ENCODE results near the gene S1PR2.

The S1PR2 gene

DNA sequence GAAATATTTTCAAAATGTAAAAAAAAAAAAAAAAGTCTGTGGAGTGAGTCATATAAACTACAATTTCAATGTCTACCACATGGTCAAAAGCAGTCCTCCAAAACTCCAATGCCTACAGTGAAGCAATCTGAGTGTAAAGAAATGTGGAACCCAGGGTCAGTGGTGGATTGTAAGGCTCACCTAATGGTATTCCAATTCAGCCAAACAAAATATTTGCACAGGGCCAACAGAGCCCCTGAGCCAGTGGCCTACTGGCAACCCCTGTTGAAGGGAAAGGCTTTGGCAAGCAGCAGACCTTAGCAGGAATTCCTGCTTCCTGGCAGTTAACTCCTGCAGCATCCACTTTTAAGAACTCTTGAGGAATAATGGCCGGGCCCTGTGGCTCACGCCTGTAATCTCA, 39.8 kb downstream of the S1PR2 start:
- no peak overlapping the region for H3K4me3 ChIP-seq (ENCODE audit: low read depth, low read length)
- TF ChIP-seq, protein P1, sequence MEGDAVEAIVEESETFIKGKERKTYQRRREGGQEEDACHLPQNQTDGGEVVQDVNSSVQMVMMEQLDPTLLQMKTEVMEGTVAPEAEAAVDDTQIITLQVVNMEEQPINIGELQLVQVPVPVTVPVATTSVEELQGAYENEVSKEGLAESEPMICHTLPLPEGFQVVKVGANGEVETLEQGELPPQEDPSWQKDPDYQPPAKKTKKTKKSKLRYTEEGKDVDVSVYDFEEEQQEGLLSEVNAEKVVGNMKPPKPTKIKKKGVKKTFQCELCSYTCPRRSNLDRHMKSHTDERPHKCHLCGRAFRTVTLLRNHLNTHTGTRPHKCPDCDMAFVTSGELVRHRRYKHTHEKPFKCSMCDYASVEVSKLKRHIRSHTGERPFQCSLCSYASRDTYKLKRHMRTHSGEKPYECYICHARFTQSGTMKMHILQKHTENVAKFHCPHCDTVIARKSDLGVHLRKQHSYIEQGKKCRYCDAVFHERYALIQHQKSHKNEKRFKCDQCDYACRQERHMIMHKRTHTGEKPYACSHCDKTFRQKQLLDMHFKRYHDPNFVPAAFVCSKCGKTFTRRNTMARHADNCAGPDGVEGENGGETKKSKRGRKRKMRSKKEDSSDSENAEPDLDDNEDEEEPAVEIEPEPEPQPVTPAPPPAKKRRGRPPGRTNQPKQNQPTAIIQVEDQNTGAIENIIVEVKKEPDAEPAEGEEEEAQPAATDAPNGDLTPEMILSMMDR (IDR thresholded peaks at IDR 0.05; ENCODE audit: low read depth, low read length, missing control alignments), result no peak
- no peak for DNase-seq (ENCODE audit: low read depth)

DNA sequence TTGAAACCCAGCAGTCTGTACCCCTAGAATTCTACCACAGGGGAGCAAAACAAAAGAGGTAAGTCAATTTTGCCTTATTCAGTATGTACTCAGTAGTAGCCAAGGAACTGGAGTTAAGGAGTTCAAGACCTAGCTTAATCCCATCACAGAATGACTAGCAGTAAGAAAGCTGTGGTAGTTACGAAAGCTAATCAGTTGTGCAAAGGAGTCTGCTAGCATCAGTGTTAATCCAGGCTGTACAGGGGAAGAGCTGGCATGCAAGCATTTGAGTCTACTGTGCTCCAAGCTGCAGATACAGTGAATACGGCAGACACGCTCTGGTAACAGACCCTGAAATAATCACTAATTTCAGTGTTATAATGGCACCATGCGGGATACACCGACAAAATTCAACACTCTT, 41.1 kb downstream of the S1PR2 start:
- H3K4me3 ChIP-seq (ENCODE audit: low read depth, low read length), result no peak overlapping the region
- DNase-seq (ENCODE audit: low read depth), result no peak
- TF ChIP-seq, protein P1 (IDR thresholded peaks at IDR 0.05; ENCODE audit: low read depth, low read length, missing control alignments), result no peak

DNA sequence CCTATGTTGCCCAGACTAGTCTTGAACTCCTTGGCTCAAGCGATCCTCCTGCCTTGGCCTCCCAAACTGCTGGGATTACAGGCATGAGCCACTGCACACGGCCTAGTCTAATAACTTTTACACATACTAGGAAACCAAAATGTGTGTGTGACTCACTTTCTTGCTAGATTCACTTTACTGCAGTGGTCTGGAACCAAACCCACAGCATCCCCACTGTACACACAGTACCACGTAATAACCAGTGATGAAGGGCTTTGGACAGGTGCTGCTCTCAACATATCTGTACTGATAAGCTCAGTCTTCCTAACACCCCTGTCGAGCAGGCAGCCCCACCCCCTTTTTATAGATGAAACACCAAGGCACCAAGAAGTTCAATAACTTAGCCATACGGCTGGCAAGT, 41.5 kb downstream of the S1PR2 start:
- H3K4me3 ChIP-seq (ENCODE audit: low read depth, low read length), result no peak overlapping the region
- TF ChIP-seq, protein P1 (IDR thresholded peaks at IDR 0.05; ENCODE audit: low read depth, low read length, missing control alignments), result no peak
- DNase-seq (ENCODE audit: low read depth), result no peak

DNA sequence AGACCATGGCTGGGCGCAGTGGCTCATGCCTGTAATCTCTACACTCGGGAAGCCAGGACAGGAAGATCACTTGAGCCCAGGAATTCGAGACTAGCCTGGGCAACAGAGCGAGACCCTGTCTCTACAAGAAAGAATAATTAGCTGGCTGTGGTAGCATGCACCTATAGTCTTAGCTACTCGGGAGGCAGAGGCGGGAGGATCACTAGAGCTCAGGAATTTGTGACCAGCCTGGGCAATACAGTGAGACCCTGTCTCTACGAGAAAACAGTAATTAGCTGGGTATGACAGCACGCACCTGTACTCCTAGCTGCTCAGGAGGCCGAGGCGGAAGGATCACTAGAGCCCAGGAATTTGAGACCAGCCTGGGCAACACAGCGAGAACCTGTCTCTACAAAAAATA, 43.8 kb downstream of the S1PR2 start:
- TF ChIP-seq, protein P1 (IDR thresholded peaks at IDR 0.05; ENCODE audit: low read depth, low read length, missing control alignments), result no peak
- H3K4me3 ChIP-seq (ENCODE audit: low read depth, low read length), result no peak overlapping the region
- DNase-seq (ENCODE audit: low read depth), result no peak

DNA sequence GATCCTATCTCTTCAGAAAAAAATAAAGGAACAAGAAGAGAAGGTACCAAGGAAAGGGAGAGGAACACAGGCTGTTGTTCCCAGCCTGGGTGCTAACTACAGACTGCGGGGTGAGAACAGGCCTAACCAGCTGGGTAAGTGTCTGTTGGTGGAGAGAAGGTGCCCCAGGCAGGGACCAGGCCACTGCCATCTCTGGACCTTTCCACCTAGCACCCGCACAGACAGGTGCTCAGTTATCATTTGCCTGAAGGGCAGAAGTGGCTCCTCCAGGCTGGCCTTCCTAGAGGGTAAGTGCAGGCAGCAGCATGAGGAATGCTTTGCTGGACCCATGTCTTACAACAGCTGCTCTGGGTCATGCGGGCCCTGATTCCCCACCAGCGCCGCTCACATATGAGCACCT, 46.5 kb downstream of the S1PR2 start:
- no peak overlapping the region for H3K4me3 ChIP-seq (ENCODE audit: low read depth, low read length)
- TF ChIP-seq, protein P1 (IDR thresholded peaks at IDR 0.05; ENCODE audit: low read depth, low read length, missing control alignments), result no peak
- no peak for DNase-seq (ENCODE audit: low read depth)

DNA sequence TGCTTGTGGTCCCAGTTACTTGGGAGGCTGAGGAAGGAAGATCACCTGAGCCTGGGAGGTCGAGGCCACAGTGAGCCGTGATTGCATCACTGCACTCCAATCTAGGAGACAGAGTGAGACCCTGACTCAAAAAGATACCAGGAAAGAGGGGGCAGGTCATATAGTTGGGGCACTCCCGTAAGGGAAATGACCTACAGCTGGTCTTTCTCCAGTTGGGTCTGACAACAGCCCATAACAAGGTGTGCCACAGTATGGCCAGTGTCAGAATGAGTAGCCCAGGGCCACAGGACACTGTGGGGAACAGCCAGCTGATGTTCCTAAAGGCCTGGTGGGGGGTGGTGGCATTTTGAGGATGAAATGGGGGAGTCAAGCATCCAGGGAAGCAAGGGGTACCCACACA, 47.2 kb downstream of the S1PR2 start:
- no peak for DNase-seq (ENCODE audit: low read depth)
- H3K4me3 ChIP-seq (ENCODE audit: low read depth, low read length), result no peak overlapping the region
- TF ChIP-seq, protein P1 (IDR thresholded peaks at IDR 0.05; ENCODE audit: low read depth, low read length, missing control alignments), result no peak

DNA sequence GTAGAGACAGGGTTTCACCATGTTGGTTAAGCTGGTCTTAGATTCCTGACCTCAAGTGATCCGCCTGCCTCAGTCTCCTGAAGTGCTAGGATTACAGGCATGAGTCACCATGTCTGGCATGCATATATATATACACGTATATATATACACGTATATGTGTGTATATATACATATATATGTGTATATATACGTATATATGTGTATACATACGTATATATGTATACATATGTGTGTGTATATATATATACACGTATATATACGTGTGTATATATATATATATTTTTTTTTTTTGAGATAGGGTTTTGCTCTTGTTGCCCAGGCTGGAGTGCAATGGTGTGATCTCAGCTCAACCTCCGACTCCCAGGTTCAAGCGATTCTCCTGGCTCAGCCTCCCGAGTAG, 48.3 kb downstream of the S1PR2 start:
- no peak overlapping the region for H3K4me3 ChIP-seq (ENCODE audit: low read depth, low read length)
- TF ChIP-seq, protein P1 (IDR thresholded peaks at IDR 0.05; ENCODE audit: low read depth, low read length, missing control alignments), result no peak
- DNase-seq (ENCODE audit: low read depth), result no peak

Data from GM12864 (cell line).